Endothelial cell of umbilical vein (primary cell): ENCODE measurements around the gene RPS13. TPM values are rescaled to one million over a fixed set of nuclear protein-coding genes. Genes with fewer than 3 reads are reported as not detected.

Source experiments
- Bru-seq: library from RNA; stranded (reverse); fragments of 400-500 nt; gene quantifications from one replicate; lab custom pipeline; 2021; lab: Mats Ljungman, UMichigan
- BruChase-seq, 2 experiments: library from RNA; stranded (reverse); fragments of 400-500 nt; gene quantifications; one replicate each; lab custom pipeline; 2021; lab: Mats Ljungman, UMichigan
- BruUV-seq: library from RNA; stranded (reverse); fragments of 400-500 nt; replicated peaks from 2 replicates; lab custom pipeline; 2021; lab: Mats Ljungman, UMichigan
- CTCF ChIA-PET: fragments of 300-600, 350-600 bp; sonication (Branson Sonifier 250); formaldehyde crosslinking; loops from one replicate; lab custom pipeline; 2021; ENCODE audit warnings: antibody characterized with exemption, inconsistent platforms; lab: Charles Lee
- POLR2A ChIA-PET: fragments of 300-600, 350-600 bp; sonication (Branson Sonifier 250); formaldehyde crosslinking; loops from one replicate; lab custom pipeline; 2021; ENCODE audit warnings: antibody characterized with exemption, inconsistent platforms; lab: Charles Lee
- DNase-seq: peaks from one replicate; pipeline ENCODE4 v3.0.0-alpha.2; 2011; ENCODE audit warnings: low read depth, low spot score
- FAIRE-seq: peaks from 2 replicates; lab custom pipeline; 2011; peaks lifted over from hg19 to GRCh38; lab: Jason Lieb, UNC
- H2AFZ ChIP-seq: 2 replicates; pipeline ENCODE4 v1.6.0; 2012; ENCODE audit warnings: low read depth, low read length, control low read depth, inconsistent platforms
- H3K27ac ChIP-seq: 2 replicates; pipeline ENCODE4 v1.5.1; 2011; ENCODE audit warnings: low read depth, mild to moderate bottlenecking, control low read depth, low read length, moderate library complexity; ENCODE audit not compliant: insufficient read depth
- H3K27me3 ChIP-seq, 2 experiments: 2 replicates each; pipeline versions ENCODE4 v1.6.0 to v1.6.1; 2011; ENCODE audit warnings: low read length in 2 of 2, mixed read lengths in 1 of 2; ENCODE audit not compliant: control insufficient read depth in 2 of 2, insufficient read depth in 2 of 2
- H3K36me3 ChIP-seq, 2 experiments: 2 replicates in 1 of 2; 3 replicates in 1 of 2; pipeline ENCODE4 v1.5.1; 2011; ENCODE audit warnings: low read length in 2 of 2, mild to moderate bottlenecking in 1 of 2, moderate library complexity in 1 of 2; ENCODE audit not compliant: control insufficient read depth in 2 of 2, insufficient read depth in 2 of 2; ENCODE audit errors: extremely low read depth in 1 of 2
- H3K4me1 ChIP-seq: 3 replicates; pipeline ENCODE4 v1.5.1; 2011; ENCODE audit warnings: mild to moderate bottlenecking, low read length; ENCODE audit not compliant: control insufficient read depth, insufficient read depth; ENCODE audit errors: extremely low read depth
- H3K4me2 ChIP-seq: 2 replicates; pipeline ENCODE4 v1.6.1; 2011; ENCODE audit warnings: low read length, control low read depth, mixed read lengths; ENCODE audit not compliant: insufficient read depth
- H3K4me3 ChIP-seq, 3 experiments: fragments of 200-600 bp in 1 of 3; sonication (generic), shearing (Covaris generic) in 1 of 3; replicated peaks in 1 of 3; 2 replicates each; pipeline ENCODE4 v1.5.1; 2011 to 2016; ENCODE audit warnings: control low read depth in 3 of 3, low read length in 3 of 3, mild to moderate bottlenecking in 2 of 3, inconsistent platforms in 1 of 3, low read depth in 1 of 3, moderate library complexity in 1 of 3; ENCODE audit not compliant: insufficient read depth in 1 of 3
- H3K79me2 ChIP-seq: 2 replicates; pipeline ENCODE4 v1.6.0; 2012; ENCODE audit warnings: low read length, inconsistent platforms; ENCODE audit not compliant: control insufficient read depth, insufficient read depth
- H3K9ac ChIP-seq: replicated peaks from 2 replicates; pipeline ENCODE3; 2011; ENCODE audit warnings: low read length, control low read depth; ENCODE audit not compliant: insufficient read depth; ENCODE audit errors: extremely low read depth
- H3K9me1 ChIP-seq: replicated peaks from 3 replicates; pipeline ENCODE4 v1.6.0; 2011; ENCODE audit warnings: mild to moderate bottlenecking, low read length; ENCODE audit not compliant: control insufficient read depth, insufficient read depth; ENCODE audit errors: extremely low read depth
- H3K9me3 ChIP-seq: replicated peaks from 2 replicates; pipeline ENCODE4 v1.5.1; 2012; ENCODE audit warnings: low read length, inconsistent platforms; ENCODE audit not compliant: control insufficient read depth, insufficient read depth
- H4K20me1 ChIP-seq: replicated peaks from 2 replicates; pipeline ENCODE3; 2011; ENCODE audit warnings: mild to moderate bottlenecking, low read length; ENCODE audit not compliant: control insufficient read depth, insufficient read depth; ENCODE audit errors: extremely low read depth
- CTCF ChIP-seq, 2 donors: IDR thresholded peaks; 1 replicate in 1 of 2; 2 replicates in 1 of 2; pipeline ENCODE4 v1.5.1; 2011; ENCODE audit warnings: low read length in 2 of 2, mild to moderate bottlenecking in 2 of 2, moderate library complexity in 2 of 2, control low read depth in 1 of 2, inconsistent platforms in 1 of 2, low read depth in 1 of 2; ENCODE audit not compliant: insufficient read depth in 1 of 2; ENCODE audit errors: extremely low read depth in 1 of 2
- EZH2 ChIP-seq: IDR thresholded peaks from 2 replicates; pipeline ENCODE4 v1.6.1; 2012; ENCODE audit warnings: borderline replicate concordance, low read depth, mild to moderate bottlenecking, moderate library complexity, low read length, inconsistent platforms; ENCODE audit not compliant: severe bottlenecking
- FOS ChIP-seq: IDR thresholded peaks from 2 replicates; pipeline ENCODE4 v1.6.1; 2011; ENCODE audit warnings: mild to moderate bottlenecking, low read length, moderate library complexity, borderline replicate concordance; ENCODE audit not compliant: insufficient read depth
- GATA2 ChIP-seq: IDR thresholded peaks from 2 replicates; pipeline ENCODE4 v1.7.0; 2011; ENCODE audit warnings: low read depth, mild to moderate bottlenecking, moderate library complexity, mixed read lengths, low read length; ENCODE audit not compliant: insufficient read length, insufficient read depth
- JUN ChIP-seq: IDR thresholded peaks from 2 replicates; pipeline ENCODE4 v1.6.1; 2011; ENCODE audit warnings: borderline replicate concordance, low read depth; ENCODE audit not compliant: insufficient read length, insufficient read depth
- MAX ChIP-seq: IDR thresholded peaks from 2 replicates; pipeline ENCODE4 v1.6.1; 2011; ENCODE audit not compliant: insufficient read depth, insufficient read length
- MYC ChIP-seq: IDR thresholded peaks from one replicate; pipeline ENCODE4 v1.6.1; 2011; ENCODE audit warnings: mild to moderate bottlenecking, low read depth, low read length
- POLR2A ChIP-seq: IDR thresholded peaks from 2 replicates; pipeline ENCODE4 v1.6.1; 2012; ENCODE audit warnings: low read depth, mild to moderate bottlenecking, control low read depth, low read length
- POLR2AphosphoS5 ChIP-seq: IDR thresholded peaks from 2 replicates; pipeline ENCODE4 v1.6.1; 2012; ENCODE audit warnings: low read depth, mild to moderate bottlenecking, control low read depth, low read length, moderate library complexity; ENCODE audit not compliant: insufficient read depth
- dilution Hi-C: fragments of 300-500 bp; cut with MboI; formaldehyde crosslinking; loops from one replicate; pipeline ENCODE4 v1.15.0; 2019; ENCODE audit warnings: low sequenced_read_pairs; ENCODE audit not compliant: extremely low pct_ligation_motif_present
- intact Hi-C: fragments of 100-400 bp; cut with micrococcal nuclease; formaldehyde crosslinking; loops from one replicate; pipeline ENCODE4 v1.10.0; 2022
- long read RNA-seq: library from polyadenylated mRNA; stranded (forward); transcript quantifications from one replicate; pipeline ENCODE4 v2.0.0, GENCODE V29; 2021
- polyA minus RNA-seq, 3 experiments: library from RNA; depleted of rRNA, polyadenylated mRNA; stranded (reverse); fragments of >200 nt; gene quantifications; 1 replicate in 1 of 3; 2 replicates in 2 of 3; pipeline ENCODE4 v1.2.3, GENCODE V29; 2011
- polyA plus RNA-seq, 4 experiments: library from polyadenylated mRNA; depleted of rRNA in 3 of 4; stranded (reverse) in 3 of 4; unstranded in 1 of 4; fragments of >200 nt; gene quantifications; 2 replicates each; pipeline versions ENCODE4 v1.2.1 to v1.2.3, GENCODE V29; 2011 to 2012; ENCODE audit warnings: missing spikeins in 1 of 4
- total RNA-seq: library from RNA; stranded (reverse); gene quantifications from 2 replicates; pipeline ENCODE4 v1.2.3, GENCODE V29; 2021

Gene RPS13
- total RNA-seq (1,051 and 1,169 TPM in 2 replicates), polyA plus RNA-seq (1,276 and 1,745 TPM in 2 replicates), polyA minus RNA-seq (768 and 871 TPM in 2 replicates), Bru-seq, nascent RNA (percentile 99 among the genes with signal in this experiment), BruChase-seq, experiment 1, labeled RNA remaining after a 6-hour chase (percentile 99 among the genes with signal in this experiment), BruChase-seq, experiment 2, labeled RNA remaining after a 2-hour chase (percentile 99 among the genes with signal in this experiment)
- 1,087 and 1,290 TPM in 2 replicates for polyA plus RNA-seq (2011; cell fraction: cytosol; rRNA removed)
- polyA plus RNA-seq (2011; cell fraction: nucleus; rRNA removed) = 369 and 387 TPM in 2 replicates
- 1,954 and 2,335 TPM in 2 replicates for polyA plus RNA-seq (2012)
- 282 TPM for polyA minus RNA-seq (2011; cell fraction: cytosol; rRNA and poly(A)+ RNA removed)
- polyA minus RNA-seq (2011; cell fraction: nucleus; rRNA and poly(A)+ RNA removed) = 256 and 260 TPM in 2 replicates
- long read RNA-seq, transcript RPS13-202 (6 exons, 646 nt) = major isoform, 3,209 of 3,288 reads
- long read RNA-seq, transcript RPS13-201 (6 exons, 491 nt) = minor isoform, 12 of 3,288 reads
- long read RNA-seq, transcript RPS13-203 (5 exons, 664 nt) = minor isoform, 17 of 3,288 reads
- long read RNA-seq, transcript RPS13-204 (6 exons, 561 nt) = minor isoform, 7 of 3,288 reads
- long read RNA-seq, partial matches to known transcripts = 7 of 3,288 reads
- long read RNA-seq, other reads (novel, unspliced or antisense) = 23 of 3,288 reads

- H3K4me2 ChIP-seq = peak within 1 kb of the TSS; percentile 91
- no peaks in the 10 kb centered on the region for H3K9me1 ChIP-seq
- peak within 1 kb of the TSS; percentile 69 for H2AFZ ChIP-seq
- peaks cover 14% of the 10 kb centered on the region for H3K4me1 ChIP-seq
- peak within 1 kb of the TSS; percentile 76 for H3K27ac ChIP-seq
- CTCF ChIA-PET = interaction anchor here (0.6 to 2.3 kb wide), 14 partner anchors 10 to 466 kb away, joined by 3 to 8 read pairs (median 4); partner anchors contain the start of genes PIK3C2A and USH1C
- peaks cover 3 to 4% of the 10 kb centered on the region in 2 experiments for H3K36me3 ChIP-seq
- H4K20me1 ChIP-seq = peaks cover 2% of the 10 kb centered on the region
- POLR2A ChIA-PET = interaction anchor here (0.6 to 1.4 kb wide), 8 partner anchors 11 to 275 kb away, joined by 3 to 7 read pairs (median 4); no protein-coding TSS in a partner anchor
- FAIRE-seq (peak; percentile 99), DNase-seq (peak; percentile 100)
- dilution Hi-C loops (no loop called here), intact Hi-C loops (loop anchor here (1.0 to 5.0 kb wide), 6 partner anchors 132 to 1245 kb away; partner anchors contain the start of genes C11orf58, GTF2H1, HPS5 and NUCB2)
- no peaks in the 10 kb centered on the region for H3K9me3 ChIP-seq
- H3K79me2 ChIP-seq = peaks cover 27% of the 10 kb centered on the region
- TSS peak; percentile 96 for BruUV-seq
- peak within 1 kb of the TSS; percentile 95 for H3K9ac ChIP-seq
- TF ChIP-seq EZH2 (no peak), CTCF (IDR thresholded peaks at IDR 0.05; ENCODE audit: extremely low read depth in 1 of 2, insufficient read depth in 1 of 2, low read depth in 1 of 2, low read length in 2 of 2) (no peak), MAX (peak; percentile 88), MYC (peak; percentile 27), GATA2 (peak; percentile 41), POLR2AphosphoS5 (peak; percentile 99), POLR2A (peak; percentile 99), JUN (peak; percentile 64), FOS (peak; percentile 19)
- H3K4me3 ChIP-seq = peak within 1 kb of the TSS; percentile 69 to 90 (median 83)
- H3K27me3 ChIP-seq = no peaks in the 10 kb centered on the region
Measured at GRCh38 chr11:17077520-17078401, at the start of gene RPS13. TSS of gene RPS13 (minus strand) at chr11:17077667. CDS start at chr11:17077641, 26 bp downstream.
